ENCODE measurements around the gene CYB561D2. TPM values are rescaled to one million over a fixed set of nuclear protein-coding genes. Genes with fewer than 3 reads are reported as not detected.

The CYB561D2 gene
- total and polyA plus RNA-seq, 2 of the 13 experiments (the other 11 are each of a cell fraction or from before 2014, with no cell fraction given) = 11.1 to 17.2 TPM

DNA sequence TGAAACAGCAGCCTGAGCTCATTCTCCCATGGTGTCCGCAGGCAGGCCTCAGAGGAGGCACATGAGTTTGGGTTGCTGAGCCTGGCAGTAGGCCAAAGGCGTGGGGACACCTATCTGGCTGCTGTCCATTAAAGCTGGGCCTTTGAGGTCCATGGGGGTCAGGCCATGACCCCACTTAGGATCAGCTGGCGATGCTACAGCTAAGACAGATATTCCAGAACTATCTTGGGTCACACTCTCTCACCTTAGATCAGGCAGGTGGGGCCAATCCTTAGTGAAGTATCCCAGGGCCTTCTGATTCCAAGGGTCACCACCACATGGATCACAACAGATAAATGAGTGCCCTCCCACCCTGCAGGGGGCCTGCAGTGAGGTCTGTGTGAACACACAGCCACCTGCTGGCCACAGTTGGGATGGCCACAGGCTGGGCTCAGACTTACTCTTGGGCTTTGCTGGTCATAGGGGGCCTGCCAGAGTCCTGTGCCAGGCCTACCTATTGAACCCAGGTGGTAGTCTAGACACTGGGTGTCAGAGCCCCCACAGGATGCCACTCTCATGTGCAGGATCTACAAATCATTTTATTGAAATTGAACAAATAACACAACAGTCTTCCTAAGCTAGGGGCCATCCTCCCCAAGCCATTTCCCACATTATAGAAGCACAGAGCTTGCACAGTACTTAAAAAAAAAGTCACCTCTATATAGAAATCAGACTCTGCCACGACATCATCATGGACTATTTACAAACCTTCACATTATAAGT, 26.1 kb upstream of the CYB561D2 start (continued):
- TF ChIP-seq ZBTB10 (CRISPR knock-in tag; IDR thresholded peaks at IDR 0.05; ENCODE audit: borderline replicate concordance) (no peak), TBX2 (CRISPR knock-in tag; IDR thresholded peaks at IDR 0.05; ENCODE audit: borderline replicate concordance) (peak; percentile 57; the same call in 1 of the 2 replicates), ZNF138 (CRISPR knock-in tag; IDR thresholded peaks at IDR 0.05; ENCODE audit: low read depth) (no peak), NR0B2 (CRISPR knock-in tag; IDR thresholded peaks at IDR 0.05) (no peak), HNRNPL (IDR thresholded peaks at IDR 0.05; ENCODE audit: low read depth, low read length) (no peak), JUNB (CRISPR knock-in tag; IDR thresholded peaks at IDR 0.05; ENCODE audit: borderline replicate concordance) (no peak), EHMT2 (IDR thresholded peaks at IDR 0.05; ENCODE audit: borderline replicate concordance, low read depth, low read length) (no peak), GATAD2A (CRISPR knock-in tag; IDR thresholded peaks at IDR 0.05) (0 out of 2 replicates have a peak, but pooled peaks have one; percentile 44), JARID2 (CRISPR knock-in tag; IDR thresholded peaks at IDR 0.05; ENCODE audit: insufficient replicate concordance) (no peak), ZNF644 (CRISPR knock-in tag; IDR thresholded peaks at IDR 0.05; ENCODE audit: low read depth) (no peak), MBD4 (IDR thresholded peaks at IDR 0.05; ENCODE audit: borderline replicate concordance, low read length) (no peak)
- TF ChIP-seq, protein P1, sequence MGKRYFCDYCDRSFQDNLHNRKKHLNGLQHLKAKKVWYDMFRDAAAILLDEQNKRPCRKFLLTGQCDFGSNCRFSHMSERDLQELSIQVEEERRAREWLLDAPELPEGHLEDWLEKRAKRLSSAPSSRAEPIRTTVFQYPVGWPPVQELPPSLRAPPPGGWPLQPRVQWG (CRISPR knock-in tag; IDR thresholded peaks at IDR 0.05; ENCODE audit: borderline replicate concordance, low read depth) = no peak
- TF ChIP-seq, protein P2, sequence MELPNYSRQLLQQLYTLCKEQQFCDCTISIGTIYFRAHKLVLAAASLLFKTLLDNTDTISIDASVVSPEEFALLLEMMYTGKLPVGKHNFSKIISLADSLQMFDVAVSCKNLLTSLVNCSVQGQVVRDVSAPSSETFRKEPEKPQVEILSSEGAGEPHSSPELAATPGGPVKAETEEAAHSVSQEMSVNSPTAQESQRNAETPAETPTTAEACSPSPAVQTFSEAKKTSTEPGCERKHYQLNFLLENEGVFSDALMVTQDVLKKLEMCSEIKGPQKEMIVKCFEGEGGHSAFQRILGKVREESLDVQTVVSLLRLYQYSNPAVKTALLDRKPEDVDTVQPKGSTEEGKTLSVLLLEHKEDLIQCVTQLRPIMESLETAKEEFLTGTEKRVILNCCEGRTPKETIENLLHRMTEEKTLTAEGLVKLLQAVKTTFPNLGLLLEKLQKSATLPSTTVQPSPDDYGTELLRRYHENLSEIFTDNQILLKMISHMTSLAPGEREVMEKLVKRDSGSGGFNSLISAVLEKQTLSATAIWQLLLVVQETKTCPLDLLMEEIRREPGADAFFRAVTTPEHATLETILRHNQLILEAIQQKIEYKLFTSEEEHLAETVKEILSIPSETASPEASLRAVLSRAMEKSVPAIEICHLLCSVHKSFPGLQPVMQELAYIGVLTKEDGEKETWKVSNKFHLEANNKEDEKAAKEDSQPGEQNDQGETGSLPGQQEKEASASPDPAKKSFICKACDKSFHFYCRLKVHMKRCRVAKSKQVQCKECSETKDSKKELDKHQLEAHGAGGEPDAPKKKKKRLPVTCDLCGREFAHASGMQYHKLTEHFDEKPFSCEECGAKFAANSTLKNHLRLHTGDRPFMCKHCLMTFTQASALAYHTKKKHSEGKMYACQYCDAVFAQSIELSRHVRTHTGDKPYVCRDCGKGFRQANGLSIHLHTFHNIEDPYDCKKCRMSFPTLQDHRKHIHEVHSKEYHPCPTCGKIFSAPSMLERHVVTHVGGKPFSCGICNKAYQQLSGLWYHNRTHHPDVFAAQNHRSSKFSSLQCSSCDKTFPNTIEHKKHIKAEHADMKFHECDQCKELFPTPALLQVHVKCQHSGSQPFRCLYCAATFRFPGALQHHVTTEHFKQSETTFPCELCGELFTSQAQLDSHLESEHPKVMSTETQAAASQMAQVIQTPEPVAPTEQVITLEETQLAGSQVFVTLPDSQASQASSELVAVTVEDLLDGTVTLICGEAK (IDR thresholded peaks at IDR 0.05) = no peak
- TF ChIP-seq, protein P2 (CRISPR knock-in tag; IDR thresholded peaks at IDR 0.05) = no peak
- TF ChIP-seq, protein P3, sequence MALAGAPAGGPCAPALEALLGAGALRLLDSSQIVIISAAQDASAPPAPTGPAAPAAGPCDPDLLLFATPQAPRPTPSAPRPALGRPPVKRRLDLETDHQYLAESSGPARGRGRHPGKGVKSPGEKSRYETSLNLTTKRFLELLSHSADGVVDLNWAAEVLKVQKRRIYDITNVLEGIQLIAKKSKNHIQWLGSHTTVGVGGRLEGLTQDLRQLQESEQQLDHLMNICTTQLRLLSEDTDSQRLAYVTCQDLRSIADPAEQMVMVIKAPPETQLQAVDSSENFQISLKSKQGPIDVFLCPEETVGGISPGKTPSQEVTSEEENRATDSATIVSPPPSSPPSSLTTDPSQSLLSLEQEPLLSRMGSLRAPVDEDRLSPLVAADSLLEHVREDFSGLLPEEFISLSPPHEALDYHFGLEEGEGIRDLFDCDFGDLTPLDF (CRISPR knock-in tag; IDR thresholded peaks at IDR 0.05) = no peak
